ENCODE results near the gene ATP11A. TPM values are rescaled to one million over a fixed set of nuclear protein-coding genes. Genes with fewer than 3 reads are reported as not detected.

The ATP11A gene
- total and polyA plus RNA-seq, 7 donors = 3.9 to 48.6 (median 26.4) TPM

DNA sequence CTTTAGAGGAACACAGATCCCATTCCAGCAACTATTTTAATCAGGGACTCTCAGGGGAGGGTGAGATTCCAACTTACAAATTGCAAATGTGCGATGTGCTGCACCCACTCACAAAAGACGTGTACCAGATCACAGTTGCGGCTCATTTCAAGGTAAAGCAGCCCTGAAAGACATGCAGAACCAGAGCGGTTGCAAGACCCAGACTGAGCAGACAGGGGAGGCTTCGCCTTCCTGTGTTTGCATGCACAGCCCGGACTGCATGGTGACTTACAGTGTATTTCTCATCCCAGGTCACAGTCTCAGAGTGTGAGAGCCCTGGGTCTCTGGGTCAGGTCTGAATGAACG lies 84.6 kb downstream of the ATP11A start:
- intact Hi-C loops (cut with DNase I) = no loop called here
- peaks cover 10% of the 10 kb centered on the region for H3K4me1 ChIP-seq
- no peaks in the 10 kb centered on the region for H3K9me3 ChIP-seq
- TF ChIP-seq, protein P1, sequence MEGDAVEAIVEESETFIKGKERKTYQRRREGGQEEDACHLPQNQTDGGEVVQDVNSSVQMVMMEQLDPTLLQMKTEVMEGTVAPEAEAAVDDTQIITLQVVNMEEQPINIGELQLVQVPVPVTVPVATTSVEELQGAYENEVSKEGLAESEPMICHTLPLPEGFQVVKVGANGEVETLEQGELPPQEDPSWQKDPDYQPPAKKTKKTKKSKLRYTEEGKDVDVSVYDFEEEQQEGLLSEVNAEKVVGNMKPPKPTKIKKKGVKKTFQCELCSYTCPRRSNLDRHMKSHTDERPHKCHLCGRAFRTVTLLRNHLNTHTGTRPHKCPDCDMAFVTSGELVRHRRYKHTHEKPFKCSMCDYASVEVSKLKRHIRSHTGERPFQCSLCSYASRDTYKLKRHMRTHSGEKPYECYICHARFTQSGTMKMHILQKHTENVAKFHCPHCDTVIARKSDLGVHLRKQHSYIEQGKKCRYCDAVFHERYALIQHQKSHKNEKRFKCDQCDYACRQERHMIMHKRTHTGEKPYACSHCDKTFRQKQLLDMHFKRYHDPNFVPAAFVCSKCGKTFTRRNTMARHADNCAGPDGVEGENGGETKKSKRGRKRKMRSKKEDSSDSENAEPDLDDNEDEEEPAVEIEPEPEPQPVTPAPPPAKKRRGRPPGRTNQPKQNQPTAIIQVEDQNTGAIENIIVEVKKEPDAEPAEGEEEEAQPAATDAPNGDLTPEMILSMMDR (IDR thresholded peaks at IDR 0.05) = no peak
- H3K36me3 ChIP-seq (ENCODE audit: insufficient read depth in 1 of 2, low read depth in 1 of 2) = no peaks in the 10 kb centered on the region
- H3K4me3 ChIP-seq = no peak overlapping the region
- H3K27ac ChIP-seq = no peak overlapping the region
- DNase-seq (no peak), ATAC-seq (peak in 1 of 4 donors; percentile 2)
- no peaks in the 10 kb centered on the region for H3K27me3 ChIP-seq (ENCODE audit: insufficient read depth in 3 of 3, low read length in 2 of 3)
- WGBS, 3 donors = 78 to 81% (median 80%) methylated on average over 7 of the region's 7 CpGs

DNA sequence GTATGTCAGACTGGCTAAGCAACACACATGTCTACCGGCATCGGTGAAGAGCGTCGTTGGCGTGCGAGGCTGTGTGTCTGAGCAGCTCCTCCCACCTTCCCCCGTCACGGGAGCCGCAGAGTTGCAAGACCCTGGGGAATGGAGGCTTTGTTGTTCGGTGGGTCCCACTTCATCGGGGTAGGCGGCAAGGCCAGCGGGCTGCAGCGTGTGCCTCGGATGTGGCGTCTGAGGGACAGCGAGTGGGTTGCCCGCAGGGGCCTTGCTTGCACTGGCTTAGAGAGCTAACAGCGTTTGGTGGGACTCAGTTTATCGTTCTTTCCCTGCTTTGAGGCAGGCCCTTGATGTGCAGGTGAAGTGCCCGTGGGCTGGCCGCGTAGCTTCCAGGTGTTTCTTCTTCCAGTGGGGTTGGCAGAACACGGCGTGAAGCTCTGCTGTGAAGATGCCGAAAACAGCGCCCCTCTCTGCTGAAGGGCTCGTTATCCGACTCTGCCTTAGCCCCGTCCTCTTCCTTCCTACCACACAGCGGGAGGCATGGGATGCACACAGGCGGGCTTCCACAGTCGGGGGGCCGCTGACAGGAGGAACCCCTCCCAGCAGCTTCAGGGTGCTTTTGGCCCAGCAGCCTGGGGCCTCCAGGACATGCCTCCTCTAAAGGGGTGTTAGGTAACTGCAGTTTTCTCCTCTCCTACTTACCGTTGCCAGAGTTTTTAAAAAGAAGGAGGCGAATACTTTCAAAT lies 85.2 kb downstream of the ATP11A start:
- intact Hi-C loops (cut with DNase I) = no loop called here
- no peak for DNase-seq

DNA sequence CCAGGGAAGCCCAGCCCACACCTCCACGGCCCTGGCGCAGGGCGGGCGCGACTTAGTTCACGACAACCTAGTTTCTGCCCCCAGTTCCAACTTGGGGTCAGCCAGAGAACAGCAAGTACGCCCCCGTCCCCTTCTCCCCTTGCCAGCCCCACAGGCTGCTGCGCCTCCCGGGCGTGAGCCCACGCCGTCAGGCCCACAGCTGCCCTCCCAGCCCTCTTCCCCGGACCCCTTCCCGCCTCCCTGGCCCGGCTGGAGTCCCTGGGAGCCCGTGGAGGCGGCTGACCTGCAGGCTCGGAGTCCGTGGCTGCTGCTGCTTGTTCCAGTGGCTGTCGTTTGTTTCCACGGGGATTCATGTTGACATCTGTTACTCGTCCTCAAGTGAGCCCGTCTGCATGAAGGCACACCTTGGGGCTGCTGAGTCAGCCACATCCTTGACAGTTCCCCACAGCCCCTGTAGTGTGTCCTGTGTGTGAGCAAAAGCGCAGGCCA lies 86.0 kb downstream of the ATP11A start:
- intact Hi-C loops (cut with DNase I) = no loop called here
- ATAC-seq (no peak), DNase-seq (no peak)
- 86 to 90% (median 87%) methylated on average over 25 of the region's 25 CpGs for WGBS, 3 donors
- H3K9me3 ChIP-seq = no peaks in the 10 kb centered on the region
- no peaks in the 10 kb centered on the region for H3K27me3 ChIP-seq (ENCODE audit: insufficient read depth in 3 of 3, low read length in 2 of 3)
- H3K4me1 ChIP-seq = no peaks in the 10 kb centered on the region
- no peak overlapping the region for H3K27ac ChIP-seq
- H3K36me3 ChIP-seq (ENCODE audit: insufficient read depth in 1 of 2, low read depth in 1 of 2) = no peaks in the 10 kb centered on the region
- TF ChIP-seq, protein P1 (IDR thresholded peaks at IDR 0.05) = no peak
- no peak overlapping the region for H3K4me3 ChIP-seq

More for the DNA sequence above, 85.2 kb downstream of the ATP11A start:
- ATAC-seq = no peak
- 95 to 97% (median 96%) methylated on average over 36 of the region's 36 CpGs for WGBS, 3 donors
- no peaks in the 10 kb centered on the region for H3K9me3 ChIP-seq
- no peak overlapping the region for H3K4me3 ChIP-seq
- no peaks in the 10 kb centered on the region for H3K36me3 ChIP-seq (ENCODE audit: insufficient read depth in 1 of 2, low read depth in 1 of 2)
- H3K27me3 ChIP-seq (ENCODE audit: insufficient read depth in 3 of 3, low read length in 2 of 3) = no peaks in the 10 kb centered on the region
- peaks cover 4% of the 10 kb centered on the region for H3K4me1 ChIP-seq
- H3K27ac ChIP-seq = no peak overlapping the region
- TF ChIP-seq, protein P1 (IDR thresholded peaks at IDR 0.05) = no peak

DNA sequence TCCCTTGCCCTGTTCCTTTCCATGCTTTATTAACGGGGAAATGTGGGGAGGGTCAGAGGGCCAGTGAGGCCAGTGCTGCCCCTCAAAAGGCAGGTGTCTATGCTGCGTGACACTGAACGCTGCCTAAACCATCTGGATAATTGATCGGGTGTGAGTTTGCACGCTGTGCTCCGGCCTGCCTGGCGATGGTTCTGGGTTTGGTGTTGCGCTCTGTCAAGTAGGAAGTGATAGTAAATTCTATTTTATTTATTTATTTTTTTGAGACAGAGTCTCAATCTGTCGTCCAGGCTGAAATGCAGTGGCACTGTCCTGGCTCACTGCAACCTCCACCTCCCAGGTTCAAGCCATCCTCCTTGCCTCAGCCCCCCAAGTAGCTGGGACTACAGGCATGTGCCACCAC lies 86.5 kb downstream of the ATP11A start:
- TF ChIP-seq, protein P1 (IDR thresholded peaks at IDR 0.05) = no peak
- WGBS, 3 donors = 95 to 98% (median 98%) methylated on average over 9 of the region's 9 CpGs
- intact Hi-C loops (cut with DNase I) = no loop called here
- no peak for ATAC-seq
- no peak overlapping the region for H3K4me3 ChIP-seq
- no peak overlapping the region for H3K27ac ChIP-seq
- H3K36me3 ChIP-seq (ENCODE audit: insufficient read depth in 1 of 2, low read depth in 1 of 2) = no peaks in the 10 kb centered on the region
- peaks cover under 1% of the 10 kb centered on the region for H3K4me1 ChIP-seq
- DNase-seq = no peak
- H3K27me3 ChIP-seq (ENCODE audit: insufficient read depth in 3 of 3, low read length in 2 of 3) = no peaks in the 10 kb centered on the region
- no peaks in the 10 kb centered on the region for H3K9me3 ChIP-seq

DNA sequence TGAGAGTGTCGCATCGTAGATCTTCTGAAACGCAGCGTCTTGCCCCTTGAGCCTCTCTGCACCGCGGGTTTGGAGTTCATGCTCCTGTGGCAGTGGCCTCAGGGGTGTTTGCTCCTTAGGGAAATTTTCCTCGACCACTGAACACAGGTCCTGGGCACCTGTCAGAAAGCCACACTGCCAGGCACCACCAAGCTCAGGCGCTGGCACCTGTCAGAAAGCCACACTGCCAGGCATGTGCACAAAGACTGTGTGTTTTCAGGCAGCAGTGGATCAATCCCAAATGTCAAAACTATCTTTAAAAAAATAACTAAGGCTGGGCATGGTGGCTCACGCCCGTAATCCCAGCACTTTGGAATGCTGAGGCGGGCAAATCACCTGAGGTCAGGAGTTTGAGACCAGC lies 87.1 kb downstream of the ATP11A start:
- no peak for ATAC-seq
- no peaks in the 10 kb centered on the region for H3K36me3 ChIP-seq (ENCODE audit: insufficient read depth in 1 of 2, low read depth in 1 of 2)
- WGBS, 3 donors = 89 to 94% (median 90%) methylated on average over 11 of the region's 11 CpGs
- TF ChIP-seq, protein P1 (IDR thresholded peaks at IDR 0.05) = no peak
- peaks cover 7% of the 10 kb centered on the region for H3K4me1 ChIP-seq
- H3K27ac ChIP-seq = no peak overlapping the region
- no peaks in the 10 kb centered on the region for H3K27me3 ChIP-seq (ENCODE audit: insufficient read depth in 3 of 3, low read length in 2 of 3)
- no peak overlapping the region for H3K4me3 ChIP-seq
- no peak for DNase-seq
- intact Hi-C loops (cut with DNase I) = no loop called here
- no peaks in the 10 kb centered on the region for H3K9me3 ChIP-seq

All from psoas muscle (tissue), 8 donors.